Loucy (cell line): ENCODE results near the gene SVIP.

ENCODE experiments used
- CTCF ChIP-seq: fragments of 200-600 bp; sonication (generic); conservative IDR thresholded peaks from 2 replicates; pipeline ENCODE4 v1.5.1; 2014; ENCODE audit warnings: mild to moderate bottlenecking, antibody characterized with exemption, low read length
- EZH2phosphoT487 ChIP-seq: fragments of 200-600 bp; IDR thresholded peaks from 2 replicates; pipeline ENCODE4 v1.6.1; 2018; ENCODE audit warnings: antibody characterized with exemption, mild to moderate bottlenecking, moderate library complexity, borderline replicate concordance

GRCh38 chr11:22846726-22847125 lies 17.1 kb upstream of the SVIP start:
- TF ChIP-seq CTCF (no peak), EZH2phosphoT487 (no peak)
